ENCODE data around the gene HAGH.

- TF ChIP-seq CTCF (IDR thresholded peaks at IDR 0.05), result no peak
- no peak for TF ChIP-seq POLR2A (IDR thresholded peaks at IDR 0.05)
Observed at GRCh38 chr16:1859650-1860049, 33.0 kb upstream of the HAGH start.
